ENCODE results near the gene PAK4.
"Not testable (repeated sequence)": the region's sequence is repeated elsewhere in the genome, so short reads cannot be mapped to it uniquely, and the experiment has no call there.

PAK4 gene

DNA sequence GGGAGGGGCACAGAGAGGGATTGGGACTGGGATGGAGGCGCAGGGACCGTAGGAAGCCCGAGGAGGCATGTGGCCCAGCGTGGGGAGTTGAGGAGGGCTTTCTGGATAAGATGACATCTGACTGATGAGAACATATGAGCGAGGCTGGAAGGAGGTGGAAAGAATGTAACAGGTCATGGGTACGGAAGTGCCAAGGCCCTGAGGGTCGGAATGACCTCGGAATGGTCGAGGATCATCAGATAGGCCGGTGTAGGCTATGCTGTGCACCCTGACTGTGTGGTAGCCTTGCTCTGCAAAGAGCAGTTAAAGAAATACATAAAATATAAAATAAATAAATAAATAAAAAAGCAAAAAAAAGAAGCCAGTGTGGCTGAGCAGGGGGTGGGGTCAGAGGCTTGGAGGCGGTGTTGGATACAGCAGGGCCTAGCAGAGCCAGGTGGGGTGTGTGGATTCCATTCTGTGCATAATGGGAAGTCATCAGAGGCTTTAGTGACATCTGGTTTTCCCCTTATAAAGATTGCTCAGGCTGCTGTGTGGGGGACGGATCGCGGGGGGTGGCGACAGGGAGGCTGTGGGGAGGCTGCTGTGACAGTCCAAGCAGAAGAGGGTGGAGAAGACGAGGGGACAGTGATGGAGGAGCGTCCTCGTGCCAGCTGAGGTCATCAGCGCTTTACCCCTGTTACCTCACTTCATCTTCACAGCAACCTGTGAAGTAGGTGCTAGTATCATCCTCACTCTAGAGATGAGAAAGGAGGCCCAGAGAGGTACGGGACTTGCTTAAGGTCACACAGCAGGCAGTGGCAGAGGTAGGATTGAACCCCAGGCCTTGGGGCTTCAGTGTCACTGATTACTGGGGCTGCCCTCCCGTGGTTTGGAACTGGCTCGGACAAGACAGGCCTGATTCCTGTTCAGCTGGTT, 5.0 kb downstream of the PAK4 start:
- DNase-seq: no peak

DNA sequence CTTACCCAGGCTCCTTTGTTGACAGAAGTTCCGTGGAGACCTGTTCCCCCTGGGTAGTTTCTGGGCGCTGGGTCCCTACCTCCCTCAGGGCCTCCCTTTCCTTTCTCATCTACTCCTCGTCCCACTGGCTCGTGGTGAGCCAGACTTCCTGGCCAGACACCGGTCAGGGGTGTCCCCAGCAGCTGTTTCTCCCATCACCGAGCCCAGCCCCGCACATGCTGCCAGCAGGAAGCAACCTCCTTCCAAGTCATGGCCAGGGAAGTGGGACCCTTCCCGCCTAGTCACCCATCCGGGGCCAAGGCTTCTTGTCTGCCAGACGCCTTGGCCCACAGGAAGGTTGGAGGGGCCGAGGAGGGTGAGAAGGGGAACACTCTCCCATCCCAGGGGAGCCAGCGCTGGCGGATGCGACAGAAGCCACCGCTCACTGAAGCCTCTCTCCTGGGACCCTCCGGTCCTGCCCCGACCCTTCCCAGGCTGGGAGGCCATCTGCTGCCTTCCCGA, 5.7 kb downstream of the PAK4 start:
- no peak for DNase-seq

DNA sequence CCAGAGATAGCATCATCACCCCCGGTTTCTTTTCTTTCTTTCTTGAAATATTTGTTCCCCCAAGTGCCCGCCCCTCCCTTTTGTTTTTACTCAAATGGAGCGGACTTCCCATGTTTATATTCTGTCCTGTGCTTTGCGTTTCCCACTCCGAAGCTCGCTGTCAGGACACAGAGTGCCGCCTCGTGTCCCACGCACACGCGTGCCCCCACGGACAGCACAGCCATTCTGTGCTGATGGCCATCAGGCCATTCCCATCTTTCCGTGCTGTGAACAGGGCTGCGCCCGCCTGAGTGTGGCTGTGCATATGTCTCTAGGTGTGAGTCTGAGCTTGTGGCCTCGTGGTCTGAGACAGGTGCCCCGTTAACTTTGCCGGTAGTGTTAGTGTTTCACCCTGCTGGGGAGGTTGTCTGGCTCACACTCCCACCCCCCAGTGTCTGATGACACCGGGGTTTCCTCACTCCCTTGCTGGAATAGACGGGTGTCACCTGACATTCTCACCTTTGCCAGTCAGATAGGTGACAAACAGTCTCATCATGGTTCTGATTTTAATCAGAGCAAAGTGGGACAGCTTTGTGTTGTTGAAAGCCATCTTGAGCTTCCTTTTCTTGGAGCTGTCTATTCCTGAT, 6.9 kb downstream of the PAK4 start:
- no peak for DNase-seq

DNA sequence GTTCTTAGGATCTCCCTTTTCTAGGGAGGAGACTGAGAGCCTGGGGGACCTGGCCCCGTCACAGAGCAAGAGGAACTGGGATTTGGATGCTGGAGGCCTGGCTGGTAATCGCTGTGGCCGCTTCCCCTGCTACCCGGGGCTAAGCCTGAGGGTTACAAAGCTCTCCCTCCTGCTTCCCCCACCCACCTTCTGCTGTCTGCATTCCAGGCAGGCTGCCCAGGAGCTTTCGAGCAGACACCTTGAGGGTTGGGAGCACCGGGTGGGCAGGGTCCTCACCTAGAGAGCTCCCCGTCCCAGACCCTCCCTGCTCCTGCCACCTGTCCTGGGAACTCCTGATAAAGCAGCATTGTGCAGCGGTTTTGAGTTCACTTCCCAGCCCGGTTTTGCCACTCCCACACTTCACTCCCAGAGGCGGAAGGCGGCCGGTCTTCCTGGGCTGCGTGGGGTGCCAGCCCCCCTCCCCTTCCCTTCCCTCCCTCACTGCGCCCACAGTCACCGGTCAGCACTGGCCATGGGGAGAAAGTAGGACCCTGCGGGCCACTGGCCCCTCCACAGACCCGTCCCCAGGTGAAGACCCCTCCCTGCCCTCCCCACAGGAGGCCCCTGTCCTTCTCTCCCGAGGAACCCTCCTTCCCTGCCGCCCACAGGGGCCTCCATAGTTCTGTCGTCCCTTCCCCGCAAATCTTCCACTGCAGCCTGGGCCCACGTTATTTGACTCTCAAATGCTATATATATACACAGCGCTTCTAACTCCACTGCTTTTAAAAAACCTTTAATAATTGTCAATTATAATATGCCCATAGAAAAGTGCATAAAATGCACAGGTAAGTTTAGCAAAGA, 8.1 kb downstream of the PAK4 start:
- DNase-seq: no peak

DNA sequence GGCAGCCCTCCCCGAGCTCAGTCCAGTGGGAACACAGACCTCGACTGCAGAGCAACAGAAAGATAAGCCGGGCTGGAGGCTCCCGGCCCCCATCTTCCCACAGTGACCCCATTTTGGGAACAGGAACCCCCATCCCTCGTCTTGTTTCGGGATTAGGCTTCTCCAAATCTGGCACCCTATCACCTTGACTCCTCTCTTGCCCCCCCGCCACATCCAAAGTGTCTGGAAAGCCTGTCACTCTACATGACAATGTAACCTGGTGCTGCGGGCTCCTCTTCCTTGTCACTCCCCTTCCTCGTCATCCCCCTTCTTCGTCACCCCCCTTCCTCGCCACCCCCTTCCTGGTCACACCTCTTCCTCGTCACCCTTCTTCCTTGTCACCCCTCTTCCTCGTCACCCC, 10.1 kb downstream of the PAK4 start:
- DNase-seq: no peak

DNA sequence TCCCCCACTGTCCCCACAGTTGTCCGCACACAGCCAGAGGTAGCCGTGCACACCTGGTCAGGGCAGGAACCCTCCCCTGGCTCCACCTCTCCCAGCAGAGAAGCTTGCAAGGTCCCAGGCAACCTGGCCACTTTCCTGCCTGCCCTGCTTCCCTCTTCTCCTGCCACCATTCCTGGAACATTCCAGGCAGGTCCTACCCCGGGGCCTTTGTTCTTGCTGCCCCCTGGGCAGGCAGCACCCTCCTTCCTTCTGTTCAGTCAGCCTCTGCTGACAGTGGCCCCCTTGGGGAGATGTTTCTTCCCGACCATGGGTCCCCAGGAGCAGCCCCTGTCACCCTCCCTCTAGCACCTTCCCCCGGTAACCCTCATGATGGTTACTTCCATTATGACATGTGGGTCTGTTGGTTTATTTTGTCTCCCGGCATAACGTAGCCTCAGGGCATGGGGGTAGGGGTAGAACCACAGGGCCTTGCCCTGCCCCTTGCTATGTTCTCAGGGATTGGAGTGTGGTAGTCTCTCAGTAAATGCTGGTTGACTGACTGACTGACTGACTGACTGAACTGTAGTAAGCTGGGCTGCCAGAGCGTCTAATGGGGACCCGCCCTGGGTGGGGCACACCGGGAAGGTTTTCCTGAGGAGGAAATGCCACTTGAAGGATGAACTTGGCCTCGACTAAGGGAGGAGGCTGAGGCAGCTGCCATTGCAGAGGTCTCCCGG, 10.8 kb downstream of the PAK4 start:
- DNase-seq: no peak

DNA sequence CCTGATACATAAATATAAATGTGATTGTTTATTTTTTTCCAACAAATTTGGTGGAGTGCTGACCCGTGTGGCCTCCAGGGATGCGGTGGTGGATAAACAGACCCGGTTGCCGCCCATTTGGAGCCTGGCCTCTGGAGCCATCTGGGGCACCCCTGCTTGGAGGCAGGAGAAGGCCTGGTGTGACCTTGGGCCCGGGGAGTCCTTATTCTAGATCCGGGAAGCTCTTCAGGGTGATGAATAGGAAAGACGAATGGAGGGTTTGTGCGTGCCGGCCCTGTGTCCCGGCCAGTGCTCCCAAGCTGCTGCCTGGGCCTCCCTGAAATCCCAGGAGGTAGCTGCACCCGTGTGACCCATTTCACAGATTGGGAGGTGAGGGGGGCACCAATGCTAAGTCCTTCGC, 11.5 kb downstream of the PAK4 start:
- no peak for DNase-seq

DNA sequence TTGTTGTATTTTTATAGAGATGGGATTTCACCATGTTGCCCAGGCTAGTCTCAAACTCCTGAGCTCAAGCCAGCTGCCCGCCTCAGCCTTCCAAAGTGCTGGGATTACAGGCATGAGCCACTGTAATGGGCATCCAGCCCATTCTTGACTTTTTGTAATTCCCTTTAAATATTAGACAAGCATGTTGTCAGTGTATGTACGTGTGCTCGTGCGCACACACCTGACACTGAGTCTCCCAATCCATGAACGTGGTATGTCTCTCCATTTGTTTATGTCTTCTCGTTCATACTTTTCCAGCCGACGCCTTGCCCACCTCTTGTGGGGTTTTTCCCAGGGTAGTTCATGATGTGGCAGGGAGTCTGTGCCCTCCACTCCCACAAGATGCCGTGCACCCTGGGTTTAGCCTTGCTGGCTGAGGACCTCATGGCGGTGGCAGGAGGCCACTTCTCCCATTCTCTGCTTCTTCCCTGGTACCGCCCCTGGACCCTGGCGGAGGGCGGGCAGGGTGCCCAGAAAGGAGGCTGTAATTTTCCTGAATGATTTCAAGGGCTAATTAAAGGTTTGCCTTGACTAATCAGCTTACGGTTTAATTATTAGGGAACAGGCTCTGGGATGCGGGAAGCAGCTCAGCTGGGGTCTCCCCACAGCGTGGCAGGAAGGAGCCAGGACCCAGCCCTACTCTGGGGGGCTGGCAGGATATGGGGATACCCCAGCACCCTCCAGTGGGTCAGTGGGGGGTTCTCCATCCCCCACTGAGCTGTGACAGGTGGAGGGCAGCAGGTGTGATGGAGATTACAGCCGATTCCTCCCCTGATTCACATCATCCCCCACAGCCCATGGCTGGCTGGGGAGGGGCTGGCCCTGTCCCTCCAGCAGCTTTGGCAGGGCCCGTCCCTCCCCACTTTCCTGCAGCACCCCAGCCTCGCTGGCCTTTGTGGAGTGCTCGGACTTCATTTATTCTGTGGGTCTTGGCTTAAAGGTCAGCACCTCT, 12.9 kb downstream of the PAK4 start:
- DNase-seq: no peak

DNA sequence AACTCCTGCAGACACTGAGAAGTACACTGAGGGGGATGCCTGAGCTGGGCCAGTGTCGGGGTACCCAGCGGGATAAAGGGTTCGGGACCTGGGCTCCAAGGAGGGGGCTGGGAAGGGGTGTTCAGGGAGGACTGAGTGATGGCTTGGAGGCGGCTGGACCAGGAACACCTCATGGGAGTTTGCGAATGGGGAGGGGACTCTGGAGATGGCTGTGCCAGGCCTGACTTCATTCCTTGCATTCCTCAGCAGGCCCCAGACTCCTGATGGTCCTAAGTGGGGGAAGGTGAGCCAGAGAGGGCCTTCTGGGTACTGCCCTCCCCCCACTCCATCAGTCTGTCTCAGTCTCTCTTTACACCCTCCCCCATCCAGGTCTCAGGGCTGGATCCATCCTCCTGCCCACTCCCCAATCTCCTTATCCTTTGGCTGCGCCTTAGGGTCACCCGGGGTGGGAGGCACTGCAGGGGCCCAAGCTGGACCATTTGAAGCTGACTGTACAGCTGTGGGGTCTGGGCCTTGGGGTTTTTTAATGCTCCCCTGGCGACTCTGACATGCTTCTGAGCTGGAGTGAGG, 13.8 kb downstream of the PAK4 start:
- no peak for DNase-seq

DNA sequence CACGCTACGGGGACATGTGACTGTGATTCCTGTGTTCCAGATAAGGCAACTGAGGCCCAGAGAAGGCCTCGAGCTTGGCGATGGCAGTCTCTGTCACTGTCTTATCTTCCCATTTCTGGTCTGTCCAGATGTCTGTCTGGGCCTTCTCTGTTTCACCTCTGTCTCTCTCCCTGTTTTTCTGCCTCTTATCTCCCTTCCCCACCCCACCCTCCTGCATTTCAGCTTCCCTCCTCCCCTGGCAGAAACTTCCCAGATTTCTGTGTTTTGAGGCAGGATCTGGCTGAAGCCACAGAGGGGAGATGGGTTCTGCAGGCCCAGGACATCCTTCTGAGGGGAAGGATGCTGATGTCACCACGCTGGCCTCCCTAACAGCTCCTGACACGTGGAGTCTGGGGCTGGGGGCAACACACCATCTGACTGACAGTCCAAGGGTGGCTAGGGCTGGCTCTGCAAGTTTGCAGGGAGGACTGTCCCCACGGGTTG, 14.4 kb downstream of the PAK4 start:
- no peak for DNase-seq

DNA sequence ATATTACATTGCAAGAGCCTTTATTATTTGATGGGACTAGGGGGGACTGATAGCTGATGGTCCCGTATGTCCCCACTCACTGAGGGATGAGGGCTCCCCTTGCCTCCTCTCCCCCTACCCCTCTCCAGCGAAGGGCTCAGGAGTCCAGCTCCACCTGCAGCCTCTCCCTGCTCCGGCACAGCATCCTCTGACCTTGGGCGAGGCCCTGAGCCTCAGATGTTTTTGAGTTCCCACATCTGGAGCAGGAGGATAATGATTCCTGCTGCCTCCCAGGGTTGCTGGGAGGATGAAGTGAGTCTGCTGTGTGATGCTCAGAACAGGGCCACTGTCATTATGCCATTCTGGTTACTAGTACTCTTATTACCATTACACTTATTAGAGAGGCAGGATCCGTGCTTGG, 15.0 kb downstream of the PAK4 start:
- DNase-seq: no peak

DNA sequence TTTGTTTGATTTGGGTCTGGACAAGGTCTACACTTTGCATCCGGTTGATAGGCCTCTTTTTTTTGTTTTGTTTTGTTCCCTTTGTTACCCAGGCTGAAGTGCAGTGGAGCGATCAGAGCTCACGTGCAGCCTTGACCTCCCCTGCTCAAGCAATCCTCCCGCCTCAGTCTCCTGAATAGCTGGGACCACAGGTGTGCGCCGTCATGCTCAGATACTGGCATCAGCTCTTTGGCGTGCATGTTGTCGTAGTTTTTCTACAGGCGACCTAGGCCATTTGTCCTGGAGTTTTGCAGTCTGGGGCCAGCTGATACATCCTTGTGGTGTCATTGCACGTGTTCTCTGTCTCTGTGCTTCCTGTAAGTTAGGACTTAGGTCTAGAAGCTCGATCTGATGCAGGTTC, 16.3 kb downstream of the PAK4 start:
- DNase-seq: no peak

DNA sequence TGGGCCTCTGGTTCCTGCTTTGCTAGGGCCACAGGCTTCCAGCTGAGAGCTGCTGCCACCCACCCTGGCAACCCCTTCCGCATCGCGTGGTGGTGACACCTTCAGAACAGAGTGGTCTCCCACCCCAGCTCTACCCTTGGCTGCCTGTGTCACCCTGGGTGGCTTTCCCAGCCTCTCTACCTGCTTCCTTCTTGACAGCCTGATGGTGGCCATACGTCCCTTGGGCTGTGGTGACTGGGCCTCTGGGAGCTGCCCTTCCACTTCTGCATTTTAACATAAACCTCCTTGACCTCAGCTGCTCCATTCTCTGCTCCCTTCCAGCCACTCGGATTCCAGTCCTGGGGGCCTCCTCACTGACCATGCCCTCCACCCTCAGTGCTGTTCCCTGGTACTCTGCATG, 17.0 kb downstream of the PAK4 start:
- DNase-seq: no peak

DNA sequence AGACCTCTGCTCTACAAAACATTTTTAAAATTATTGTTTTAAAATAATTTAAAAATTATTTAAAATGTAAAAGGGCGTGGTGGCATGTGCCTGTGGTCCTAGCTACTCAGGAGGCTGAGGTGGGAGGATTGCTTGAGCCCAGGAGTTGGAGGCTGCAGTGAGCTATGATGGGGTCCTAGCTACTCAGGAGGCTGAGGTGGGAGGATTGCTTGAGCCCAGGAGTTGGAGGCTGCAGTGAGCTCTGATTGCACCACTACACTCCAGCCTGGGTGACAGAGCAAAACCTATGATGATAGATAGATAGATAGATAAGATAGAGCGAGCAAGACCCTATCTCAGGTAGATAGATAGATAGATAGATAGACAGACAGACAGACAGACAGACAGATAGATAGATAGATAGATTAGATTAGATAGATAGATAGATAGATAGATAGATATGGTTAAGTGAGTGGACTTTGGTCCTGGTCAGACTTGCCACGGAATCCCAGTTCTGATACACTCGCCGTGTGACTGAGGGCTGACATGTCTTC, 18.2 kb downstream of the PAK4 start:
- DNase-seq: not testable (repeated sequence)

DNA sequence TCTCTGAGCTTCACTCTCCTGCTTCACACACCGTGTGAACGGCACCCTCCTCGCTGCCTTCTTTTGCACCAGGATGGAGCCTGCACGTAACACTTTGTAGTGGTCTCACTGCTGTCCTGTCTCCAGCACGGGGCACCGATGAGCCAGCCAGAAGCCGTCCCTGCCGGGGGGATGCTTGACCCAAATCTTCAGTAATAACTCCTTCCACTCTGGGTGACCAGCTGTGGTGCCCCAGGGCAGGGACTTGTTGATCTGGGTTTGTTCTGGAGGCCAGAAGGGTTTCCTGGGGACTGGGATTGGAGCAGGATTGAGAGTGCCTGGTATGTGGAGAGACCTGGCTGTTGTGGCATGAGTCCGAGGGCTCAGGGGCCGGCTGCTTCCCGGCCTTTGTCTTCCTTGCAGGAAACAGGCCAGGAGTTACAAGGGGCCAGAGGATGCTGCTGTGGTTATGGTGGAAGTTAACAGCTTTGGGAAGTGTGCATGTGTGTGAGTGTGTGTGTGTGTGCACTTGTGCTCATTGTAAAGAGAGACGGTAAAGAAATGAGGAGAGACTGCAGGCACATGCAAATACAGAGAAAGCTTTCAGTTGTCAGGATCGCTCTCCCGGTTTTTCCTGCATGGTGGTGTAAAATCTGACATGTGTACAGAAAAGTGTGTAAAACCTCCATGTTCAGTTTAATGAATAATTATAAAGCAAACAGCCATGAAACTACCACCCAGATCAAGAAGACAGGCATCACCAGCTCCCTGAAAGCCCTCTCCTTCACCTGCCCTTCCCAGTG, 18.9 kb downstream of the PAK4 start:
- no peak for DNase-seq

DNA sequence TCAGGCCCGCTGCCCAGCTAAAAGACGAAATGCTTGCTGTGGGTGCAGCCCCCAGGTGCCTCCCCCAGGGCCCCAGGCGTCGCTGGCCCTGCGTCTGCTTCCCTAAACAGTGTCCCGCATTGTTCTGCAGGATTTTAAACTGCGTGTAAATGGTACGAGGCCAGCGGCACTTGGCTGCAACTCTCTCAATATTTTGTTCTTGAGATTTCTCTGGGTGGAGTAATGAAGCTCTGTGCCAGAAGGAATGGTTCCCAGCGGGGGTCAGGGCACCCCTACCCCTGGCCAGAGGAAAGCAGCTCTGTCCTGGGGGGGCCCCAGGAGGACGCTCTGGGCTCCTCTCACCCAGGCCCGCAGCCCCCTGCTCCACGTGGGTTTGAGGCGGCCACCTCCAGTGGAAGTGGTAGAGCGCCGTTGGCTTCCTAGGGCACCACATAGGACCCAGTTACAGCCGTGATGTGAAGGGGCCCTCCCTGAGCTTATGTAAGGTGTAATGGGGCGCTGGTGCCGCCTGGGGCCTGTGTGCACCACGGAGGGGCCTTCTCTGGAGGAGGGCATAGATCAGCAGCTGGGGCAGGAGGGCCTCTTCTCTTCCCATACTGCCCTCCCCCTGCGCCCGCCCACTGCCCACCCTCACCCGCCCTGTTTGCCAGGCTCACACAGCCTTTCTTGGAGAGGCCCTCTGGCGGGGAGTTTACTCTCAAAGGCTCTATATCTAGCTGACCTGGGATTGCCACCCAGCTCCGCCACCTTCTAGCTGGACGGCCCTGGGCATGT, 19.8 kb downstream of the PAK4 start:
- no peak for DNase-seq

DNA sequence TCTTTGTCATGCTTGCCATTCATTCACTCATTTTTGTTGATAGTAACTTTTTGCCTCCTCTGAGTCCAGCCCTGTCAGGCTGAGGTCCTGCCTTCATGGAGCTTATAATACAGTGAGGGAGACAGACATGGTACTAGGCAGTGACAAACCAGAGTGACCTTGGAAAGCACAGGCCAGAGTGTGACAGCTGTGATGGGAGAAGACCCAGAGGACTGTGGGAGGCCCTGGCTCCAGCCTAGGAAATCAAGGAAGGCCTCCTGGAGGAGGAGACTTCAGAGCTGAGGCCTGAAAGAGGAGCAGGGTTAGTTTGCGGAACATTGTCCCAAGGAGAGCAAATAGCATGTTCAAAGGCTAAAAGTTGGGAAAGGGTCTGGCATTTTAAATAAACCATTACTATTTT, 20.5 kb downstream of the PAK4 start:
- DNase-seq: no peak

DNA sequence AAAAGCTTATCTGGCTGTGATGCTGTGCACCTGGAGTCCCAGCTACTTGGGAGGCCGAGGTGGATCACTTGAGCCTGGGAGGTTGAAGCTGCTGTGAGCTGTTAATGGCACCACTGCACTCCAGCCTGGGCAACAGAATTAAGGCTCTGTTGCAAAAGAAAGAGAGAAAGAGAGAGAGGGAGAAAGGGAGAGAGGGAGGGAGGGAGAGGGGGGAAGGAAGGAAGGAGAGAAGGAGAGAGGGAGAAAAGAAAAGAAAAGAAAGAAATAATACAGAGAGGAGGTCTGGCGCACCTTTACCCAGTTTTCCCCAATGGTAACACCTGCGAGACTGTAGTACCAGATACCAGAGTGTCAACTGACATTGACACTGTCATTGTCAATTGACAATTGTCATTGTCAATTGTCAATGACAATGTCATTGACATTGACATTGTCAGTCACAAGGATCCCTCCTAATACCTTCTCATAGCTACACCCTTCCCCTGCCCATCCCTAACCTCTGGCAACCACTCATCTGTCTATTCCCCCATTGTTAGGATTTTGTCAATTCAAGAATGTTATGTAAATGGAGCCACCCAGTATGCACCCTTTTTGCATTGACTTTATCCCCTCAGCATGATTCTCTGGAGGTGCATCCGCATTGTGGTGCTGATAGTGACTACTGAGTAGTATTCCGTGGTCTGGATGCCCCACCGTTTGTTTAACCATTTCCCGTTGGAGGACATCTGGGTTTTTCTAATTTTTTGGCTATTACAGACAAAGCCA, 21.3 kb downstream of the PAK4 start:
- no peak for DNase-seq
